C4-2B (cell line): Measurements from ENCODE around the gene GNAS-AS1.

Experiments
- CTCF ChIP-seq: fragments of 450-650 bp; conservative IDR thresholded peaks from 2 replicates; pipeline ENCODE4 v1.5.1; 2017; ENCODE audit warnings: mild to moderate bottlenecking
- ZFX ChIP-seq: fragments of 450-650 bp; IDR thresholded peaks from 2 replicates; pipeline ENCODE4 v1.6.1; 2017

GRCh38 chr20:58876437-58876836 lies 25.7 kb upstream of the GNAS-AS1 start:
- TF ChIP-seq CTCF: no peak
- TF ChIP-seq ZFX: no peak
